ENCODE measurements around the gene ACTA2.

The ACTA2 gene

GRCh38 chr10:88915781-88916180 lies 36.8 kb downstream of the ACTA2 start:
- Histone ChIP-seq H2AFZ (no peak overlapping the region), H3K36me3 (ENCODE audit: control insufficient read depth, insufficient read depth, low read length) (no peaks in the 10 kb centered on the region), H3K27ac (no peak overlapping the region), H3K9ac (no peak overlapping the region), H3K27me3 (ENCODE audit: control insufficient read depth, insufficient read depth, low read length) (no peaks in the 10 kb centered on the region), H3K4me3 (ENCODE audit: low read depth, low read length) (no peak overlapping the region), H3K4me2 (ENCODE audit: low read length) (no peak overlapping the region), H3K79me2 (no peaks in the 10 kb centered on the region), H3K4me1 (no peaks in the 10 kb centered on the region), H3K9me3 (ENCODE audit: control insufficient read depth, low read length) (no peaks in the 10 kb centered on the region)
- TF ChIP-seq CTCF (IDR thresholded peaks at IDR 0.05), result no peak

GRCh38 chr10:88913788-88914187 lies 38.8 kb downstream of the ACTA2 start:
- H3K9me3 ChIP-seq (ENCODE audit: control insufficient read depth, low read length), result no peaks in the 10 kb centered on the region
- H3K4me1 ChIP-seq, result no peaks in the 10 kb centered on the region
- no peak for TF ChIP-seq CTCF (IDR thresholded peaks at IDR 0.05)
- H3K4me3 ChIP-seq (ENCODE audit: low read depth, low read length), result no peak overlapping the region
- no peaks in the 10 kb centered on the region for H3K79me2 ChIP-seq
- no peaks in the 10 kb centered on the region for H3K36me3 ChIP-seq (ENCODE audit: control insufficient read depth, insufficient read depth, low read length)
- H2AFZ ChIP-seq, result no peak overlapping the region
- no peak overlapping the region for H3K27ac ChIP-seq
- no peak overlapping the region for H3K9ac ChIP-seq
- no peak overlapping the region for H3K4me2 ChIP-seq (ENCODE audit: low read length)
- no peaks in the 10 kb centered on the region for H3K27me3 ChIP-seq (ENCODE audit: control insufficient read depth, insufficient read depth, low read length)

- Histone ChIP-seq H3K4me1 (no peaks in the 10 kb centered on the region), H3K27ac (no peak overlapping the region), H3K9me3 (ENCODE audit: control insufficient read depth, low read length) (no peaks in the 10 kb centered on the region), H3K4me2 (ENCODE audit: low read length) (no peak overlapping the region), H3K9ac (no peak overlapping the region), H3K36me3 (ENCODE audit: control insufficient read depth, insufficient read depth, low read length) (no peaks in the 10 kb centered on the region), H3K4me3 (ENCODE audit: low read depth, low read length) (no peak overlapping the region), H3K79me2 (no peaks in the 10 kb centered on the region), H3K27me3 (ENCODE audit: control insufficient read depth, insufficient read depth, low read length) (no peaks in the 10 kb centered on the region), H2AFZ (no peak overlapping the region)
- TF ChIP-seq CTCF (IDR thresholded peaks at IDR 0.05), result no peak
These were observed 39.4 kb downstream of the ACTA2 start for GRCh38 chr10:88913127-88913526.

GRCh38 chr10:88911851-88912250 lies 40.7 kb downstream of the ACTA2 start:
- H3K9me3 ChIP-seq (ENCODE audit: control insufficient read depth, low read length), result no peaks in the 10 kb centered on the region
- no peaks in the 10 kb centered on the region for H3K79me2 ChIP-seq
- H3K36me3 ChIP-seq (ENCODE audit: control insufficient read depth, insufficient read depth, low read length), result no peaks in the 10 kb centered on the region
- no peak overlapping the region for H3K9ac ChIP-seq
- no peaks in the 10 kb centered on the region for H3K4me1 ChIP-seq
- no peak overlapping the region for H3K4me3 ChIP-seq (ENCODE audit: low read depth, low read length)
- H3K27me3 ChIP-seq (ENCODE audit: control insufficient read depth, insufficient read depth, low read length), result no peaks in the 10 kb centered on the region
- no peak for TF ChIP-seq CTCF (IDR thresholded peaks at IDR 0.05)
- H2AFZ ChIP-seq, result no peak overlapping the region
- no peak overlapping the region for H3K27ac ChIP-seq
- H3K4me2 ChIP-seq (ENCODE audit: low read length), result no peak overlapping the region

GRCh38 chr10:88911116-88911515 lies 41.5 kb downstream of the ACTA2 start:
- no peak for TF ChIP-seq CTCF (IDR thresholded peaks at IDR 0.05)
- H2AFZ ChIP-seq, result no peak overlapping the region

More at GRCh38 chr10:88911116-88911515, 41.5 kb downstream of the ACTA2 start:
- no peak overlapping the region for H3K4me3 ChIP-seq (ENCODE audit: low read depth, low read length)
- no peaks in the 10 kb centered on the region for H3K79me2 ChIP-seq
- no peaks in the 10 kb centered on the region for H3K36me3 ChIP-seq (ENCODE audit: control insufficient read depth, insufficient read depth, low read length)
- H3K9ac ChIP-seq, result no peak overlapping the region
- H3K4me1 ChIP-seq, result no peaks in the 10 kb centered on the region
- no peak overlapping the region for H3K27ac ChIP-seq
- no peaks in the 10 kb centered on the region for H3K27me3 ChIP-seq (ENCODE audit: control insufficient read depth, insufficient read depth, low read length)
- no peaks in the 10 kb centered on the region for H3K9me3 ChIP-seq (ENCODE audit: control insufficient read depth, low read length)
- no peak overlapping the region for H3K4me2 ChIP-seq (ENCODE audit: low read length)
